Sigmoid colon (tissue), 7 donors: ENCODE results near the gene STAP2. TPM values are rescaled to one million over a fixed set of nuclear protein-coding genes. Genes with fewer than 3 reads are reported as not detected.

Source experiments
- DNase-seq: peaks from one replicate; pipeline ENCODE4 v3.0.0-alpha.2; 2019
- H3K27ac ChIP-seq, 4 donors: fragments of 200-600 bp; sonication (generic); one replicate each; pipeline ENCODE4 v1.5.1; 2016 to 2019; ENCODE audit warnings: mild to moderate bottlenecking in 1 of 4
- H3K27me3 ChIP-seq, 3 donors: fragments of 200-600 bp; sonication (generic); one replicate each; pipeline ENCODE4 v1.5.1; 2019; ENCODE audit warnings: mild to moderate bottlenecking in 1 of 3
- H3K36me3 ChIP-seq, 4 donors: fragments of 200-600 bp; sonication (generic); one replicate each; pipeline ENCODE4 v1.5.1; 2016 to 2019
- H3K4me1 ChIP-seq, 4 donors: fragments of 200-600 bp; sonication (generic); one replicate each; pipeline ENCODE4 v1.5.1; 2017 to 2019
- H3K4me3 ChIP-seq, 4 donors: fragments of 200-600 bp; sonication (generic); one replicate each; pipeline ENCODE4 v1.5.1; 2017 to 2019; ENCODE audit warnings: mild to moderate bottlenecking in 2 of 4, moderate library complexity in 1 of 4
- H3K9me3 ChIP-seq, 4 donors: fragments of 200-600 bp in 3 of 4; sonication (generic) in 3 of 4; one replicate each; pipeline versions ENCODE4 v1.5.1 to v1.6.1; 2013 to 2019
- CTCF ChIP-seq, 4 experiments: fragments of 450-650 bp in 3 of 4; fragments of 200-600 bp in 1 of 4; IDR thresholded peaks; one replicate each; pipeline ENCODE4 v1.5.1; 2016 to 2019; ENCODE audit warnings: antibody characterized with exemption in 4 of 4, mild to moderate bottlenecking in 3 of 4, moderate library complexity in 2 of 4
- EP300 ChIP-seq, 4 donors: sonication (generic); formaldehyde crosslinking; IDR thresholded peaks; one replicate each; pipeline ENCODE4 v1.6.1; 2017; ENCODE audit warnings: antibody characterized with exemption in 4 of 4
- POLR2A ChIP-seq, 2 donors: fragments of 450-650 bp; IDR thresholded peaks; one replicate each; pipeline ENCODE4 v1.6.1; 2016; ENCODE audit warnings: antibody characterized with exemption in 2 of 2, mild to moderate bottlenecking in 2 of 2, moderate library complexity in 2 of 2
- POLR2AphosphoS5 ChIP-seq, 4 donors: sonication (generic); formaldehyde crosslinking; IDR thresholded peaks; one replicate each; pipeline ENCODE4 v1.6.1; 2017; ENCODE audit warnings: antibody characterized with exemption in 4 of 4
- WGBS, 2 donors: extraction: QIAGEN DNeasy Blood & Tissue Kit; methylation state at CpG; one replicate each; pipeline ENCODE4 v1.1.7; 2013; 5-methylcytosine and 5-hydroxymethylcytosine counted together
- intact Hi-C: fragments of 100-400 bp; cut with DNase I; formaldehyde crosslinking; loops from one replicate; pipeline ENCODE4 v1.15.1; 2023
- polyA plus RNA-seq, 3 donors: library from polyadenylated mRNA; stranded (reverse); fragments of 200-250 nt; gene quantifications; one replicate each; pipeline ENCODE4 v1.2.3, GENCODE V29; 2013
- total RNA-seq, 4 donors: library from RNA; depleted of rRNA; stranded (reverse); fragments of >200 nt; gene quantifications; one replicate each; pipeline ENCODE4 v1.1.0, GENCODE V29; 2016
- donor health status: healthy with polysubstance abuse.
- donor health status: Bipolar disorder and iron deficiency.
- donor health status: healthy.

STAP2 gene
- total and polyA plus RNA-seq, 7 donors = 0.99 to 313 (median 5.5) TPM

- no peak overlapping the region for H3K27ac ChIP-seq
- intact Hi-C loops = no loop called here
- peaks cover 0 to 12% (median 5%) of the 10 kb centered on the region in 4 donors for H3K4me1 ChIP-seq
- peak; percentile 65 for DNase-seq
- no peaks in the 10 kb centered on the region for H3K9me3 ChIP-seq
- no peak for TF ChIP-seq POLR2A (IDR thresholded peaks at IDR 0.05)
- TF ChIP-seq CTCF (IDR thresholded peaks at IDR 0.05) = no peak
- TF ChIP-seq EP300 (IDR thresholded peaks at IDR 0.05) = no peak
- TF ChIP-seq POLR2AphosphoS5 (IDR thresholded peaks at IDR 0.05) = no peak
- H3K27me3 ChIP-seq = no peaks in the 10 kb centered on the region
- H3K36me3 ChIP-seq = peaks cover 2 to 62% (median 16%) of the 10 kb centered on the region in 4 donors
- 88 to 90% methylated on average over 23 of the region's 23 CpGs for WGBS, 2 donors
- no peak overlapping the region for H3K4me3 ChIP-seq
Measured at GRCh38 chr19:4357095-4357797, 18.6 kb upstream of the STAP2 start.

- DNase-seq = peak; percentile 61
- no peak overlapping the region for H3K4me3 ChIP-seq
- peaks cover 0 to 41% (median 4%) of the 10 kb centered on the region in 4 donors for H3K36me3 ChIP-seq
- intact Hi-C loops = no loop called here
- no peaks in the 10 kb centered on the region for H3K4me1 ChIP-seq
- TF ChIP-seq EP300 (IDR thresholded peaks at IDR 0.05) (no peak), POLR2A (IDR thresholded peaks at IDR 0.05) (no peak), POLR2AphosphoS5 (IDR thresholded peaks at IDR 0.05) (no peak), CTCF (IDR thresholded peaks at IDR 0.05) (no peak)
- no peak overlapping the region for H3K27ac ChIP-seq
- H3K9me3 ChIP-seq = no peaks in the 10 kb centered on the region
- no peaks in the 10 kb centered on the region for H3K27me3 ChIP-seq
- 85 to 90% methylated on average over 17 of the region's 17 CpGs for WGBS, 2 donors
Measured at GRCh38 chr19:4354897-4355296, 16.3 kb upstream of the STAP2 start.

- Histone ChIP-seq H3K27me3 (no peaks in the 10 kb centered on the region), H3K4me3 (no peak overlapping the region), H3K4me1 (no peaks in the 10 kb centered on the region), H3K36me3 (peaks cover 0 to 35% (median under 1%) of the 10 kb centered on the region in 4 donors), H3K9me3 (no peaks in the 10 kb centered on the region), H3K27ac (no peak overlapping the region)
- intact Hi-C loops = no loop called here
- TF ChIP-seq POLR2AphosphoS5 (IDR thresholded peaks at IDR 0.05) (no peak), POLR2A (IDR thresholded peaks at IDR 0.05) (no peak), EP300 (IDR thresholded peaks at IDR 0.05) (no peak), CTCF (IDR thresholded peaks at IDR 0.05) (no peak)
- DNase-seq = no peak
- 93% methylated on average over 12 of the region's 12 CpGs for WGBS, 2 donors
Measured at GRCh38 chr19:4354282-4354681, 15.7 kb upstream of the STAP2 start.

GRCh38 chr19:4352701-4353121, 14.1 kb upstream of the STAP2 start:
- H3K4me3 ChIP-seq = no peak overlapping the region
- peak; percentile 71 for DNase-seq
- H3K4me1 ChIP-seq = no peaks in the 10 kb centered on the region
- H3K36me3 ChIP-seq = peaks cover 0 to 36% (median 0%) of the 10 kb centered on the region in 4 donors
- intact Hi-C loops = loop anchor here (2.0 kb wide), 1 partner anchor 86 kb away; no protein-coding TSS in a partner anchor
- no peak overlapping the region for H3K27ac ChIP-seq
- no peaks in the 10 kb centered on the region for H3K27me3 ChIP-seq
- WGBS, 2 donors = 25 to 46% methylated on average over 9 of the region's 9 CpGs
- TF ChIP-seq CTCF (IDR thresholded peaks at IDR 0.05) (peak; percentile 78 to 93 (median 86)), EP300 (IDR thresholded peaks at IDR 0.05) (no peak), POLR2A (IDR thresholded peaks at IDR 0.05) (no peak), POLR2AphosphoS5 (IDR thresholded peaks at IDR 0.05) (no peak)
- no peaks in the 10 kb centered on the region for H3K9me3 ChIP-seq
